Measurements from ENCODE around the gene EFNB3. TPM values are rescaled to one million over a fixed set of nuclear protein-coding genes. Genes with fewer than 3 reads are reported as not detected.

The EFNB3 gene
- total RNA-seq, 6 donors from 2014 or later = 0.22 to 5.0 (median 0.98) TPM

- Histone ChIP-seq H3K9me3 (no peaks in the 10 kb centered on the region), H3K36me3 (peaks cover 3 to 27% (median 25%) of the 10 kb centered on the region in 4 donors), H3K27ac (no peak overlapping the region), H3K27me3 (peaks cover 0 to 24% (median 10%) of the 10 kb centered on the region in 4 donors), H3K4me1 (peaks cover 10 to 23% (median 13%) of the 10 kb centered on the region in 4 donors), H3K4me3 (peak overlapping the region in 3 of 4 donors; percentile 25 to 47 (median 40))
- DNase-seq (peak in 1 of 2 donors; percentile 84), ATAC-seq (ENCODE audit: low FRiP score in 2 of 2) (no peak)
- TF ChIP-seq CTCF (IDR thresholded peaks at IDR 0.05) = no peak
- TF ChIP-seq EP300 (IDR thresholded peaks at IDR 0.05) = no peak
- TF ChIP-seq POLR2A (IDR thresholded peaks at IDR 0.05) = no peak
- no peak for TF ChIP-seq POLR2AphosphoS5 (IDR thresholded peaks at IDR 0.05)
- WGBS, 2 donors = 6 to 12% methylated on average over 17 to 20 of the region's 50 CpGs
These were observed 560 bp downstream of the EFNB3 start for GRCh38 chr17:7705269-7706255.

DNA sequence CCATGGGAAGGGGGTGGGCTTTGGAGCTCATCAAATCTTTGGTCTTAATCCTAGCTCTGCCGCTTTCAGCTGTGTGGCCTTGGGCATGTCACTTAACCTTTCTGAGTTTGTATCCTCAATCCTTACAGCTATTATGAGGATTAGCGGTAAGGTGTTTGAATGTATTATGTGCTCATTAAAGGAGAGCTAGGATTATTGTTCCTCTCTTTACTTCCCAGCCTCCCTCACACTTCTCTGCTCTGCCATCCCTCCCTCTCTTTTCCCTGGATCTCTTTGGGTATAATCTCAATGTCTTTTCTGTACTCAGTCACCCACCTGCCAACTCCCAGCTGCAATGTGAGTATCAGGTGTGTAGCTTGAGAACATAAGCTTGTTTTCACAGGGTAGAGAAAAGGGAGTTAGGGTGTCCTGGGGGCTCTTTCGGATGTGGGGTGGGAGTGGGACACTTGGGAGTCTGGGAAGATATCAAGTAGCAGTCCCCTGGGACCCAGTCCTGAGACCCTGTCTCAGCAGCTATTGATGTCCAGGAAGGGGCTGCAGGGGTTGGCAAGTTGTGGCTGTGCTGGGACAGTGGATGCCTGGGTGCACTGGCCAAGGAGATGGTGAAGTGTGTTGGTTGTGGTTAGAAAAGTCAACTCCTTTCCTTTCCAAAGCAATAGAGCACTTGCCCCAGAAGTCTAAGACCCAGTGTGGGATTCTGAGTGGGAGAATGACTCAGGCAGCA is 1.8 kb downstream of the EFNB3 start:
- Histone ChIP-seq H3K27me3 (peaks cover 0 to 25% (median 10%) of the 10 kb centered on the region in 4 donors), H3K4me1 (peaks cover 10 to 23% (median 13%) of the 10 kb centered on the region in 4 donors), H3K36me3 (peaks cover 0 to 16% (median 14%) of the 10 kb centered on the region in 4 donors), H3K27ac (no peak overlapping the region), H3K4me3 (no peak overlapping the region), H3K9me3 (no peaks in the 10 kb centered on the region)
- TF ChIP-seq POLR2AphosphoS5 (IDR thresholded peaks at IDR 0.05) (no peak), CTCF (IDR thresholded peaks at IDR 0.05) (no peak), POLR2A (IDR thresholded peaks at IDR 0.05) (no peak), EP300 (IDR thresholded peaks at IDR 0.05) (no peak)
- ATAC-seq (ENCODE audit: low FRiP score in 2 of 2) (no peak), DNase-seq (no peak)
- 88 to 95% methylated on average over 3 of the region's 3 CpGs for WGBS, 2 donors

- Histone ChIP-seq H3K4me1 (peaks cover 10 to 23% (median 13%) of the 10 kb centered on the region in 4 donors), H3K27ac (no peak overlapping the region), H3K27me3 (peaks cover 0 to 30% (median 13%) of the 10 kb centered on the region in 4 donors), H3K4me3 (no peak overlapping the region), H3K36me3 (peaks cover 0 to 9% (median 8%) of the 10 kb centered on the region in 4 donors), H3K9me3 (no peaks in the 10 kb centered on the region)
- no peak for TF ChIP-seq EP300 (IDR thresholded peaks at IDR 0.05)
- TF ChIP-seq POLR2A (IDR thresholded peaks at IDR 0.05) = no peak
- no peak for TF ChIP-seq POLR2AphosphoS5 (IDR thresholded peaks at IDR 0.05)
- no peak for TF ChIP-seq CTCF (IDR thresholded peaks at IDR 0.05)
- ATAC-seq (ENCODE audit: low FRiP score in 2 of 2) (no peak), DNase-seq (no peak)
- WGBS, 2 donors = 88 to 90% methylated on average over 8 to 9 of the region's 9 CpGs
These were observed 2.4 kb downstream of the EFNB3 start for GRCh38 chr17:7707446-7707845.

GRCh38 chr17:7707858-7708750 is 3.1 kb downstream of the EFNB3 start:
- Histone ChIP-seq H3K9me3 (no peaks in the 10 kb centered on the region), H3K36me3 (peaks cover 0 to 3% (median 1%) of the 10 kb centered on the region in 4 donors), H3K27ac (no peak overlapping the region), H3K27me3 (peaks cover 0 to 30% (median 14%) of the 10 kb centered on the region in 4 donors), H3K4me3 (no peak overlapping the region), H3K4me1 (peaks cover 10 to 23% (median 13%) of the 10 kb centered on the region in 4 donors)
- 91 to 93% methylated on average over 11 to 22 of the region's 22 CpGs for WGBS, 2 donors
- ATAC-seq (ENCODE audit: low FRiP score in 2 of 2) = no peak
- TF ChIP-seq CTCF (IDR thresholded peaks at IDR 0.05) (no peak), POLR2AphosphoS5 (IDR thresholded peaks at IDR 0.05) (no peak), EP300 (IDR thresholded peaks at IDR 0.05) (no peak), POLR2A (IDR thresholded peaks at IDR 0.05) (no peak)
- DNase-seq = peak in 1 of 2 donors; percentile 20

Measured in upper lobe of left lung (tissue), 6 donors.